HEK293T (cell line): ENCODE results near the gene PNN.
"Not testable (repeated sequence)": the region's sequence is repeated elsewhere in the genome, so short reads cannot be mapped to it uniquely, and the experiment has no call there.

Source experiments
- CTCF ChIA-PET: fragments of 350-600 bp; formaldehyde crosslinking; extraction: SDS; loops from one replicate; lab custom pipeline; 2021; ENCODE audit warnings: antibody characterized with exemption, inconsistent platforms; lab: Yijun Ruan, JAX
- POLR2A ChIA-PET: fragments of 350-600 bp; formaldehyde crosslinking; extraction: SDS; loops from one replicate; lab custom pipeline; 2020; ENCODE audit warnings: antibody characterized with exemption, inconsistent platforms; lab: Yijun Ruan, JAX
- DNase-seq: peaks from one replicate; pipeline ENCODE4 v3.0.0; 2012; ENCODE audit warnings: mixed read lengths; ENCODE audit errors: extremely low spot score
- ARNT ChIP-seq: fragments of 450-650 bp; IDR thresholded peaks from 2 replicates; pipeline ENCODE4 v1.6.1; 2017; ENCODE audit warnings: mild to moderate bottlenecking
- BHLHE40 ChIP-seq: fragments of 450-650 bp; IDR thresholded peaks from 2 replicates; pipeline ENCODE4 v1.6.1; 2016; ENCODE audit warnings: mild to moderate bottlenecking, moderate library complexity, borderline replicate concordance
- CTBP1 ChIP-seq: fragments of 450-650 bp; IDR thresholded peaks from 2 replicates; pipeline ENCODE4 v1.6.1; 2016; ENCODE audit warnings: borderline replicate concordance
- ELF4 ChIP-seq: fragments of 450-650 bp; IDR thresholded peaks from 2 replicates; pipeline ENCODE4 v1.6.1; 2017; ENCODE audit warnings: antibody characterized with exemption
- FOXA1 ChIP-seq: fragments of 450-650 bp; IDR thresholded peaks from 2 replicates; pipeline ENCODE4 v1.6.1; 2016; ENCODE audit warnings: mild to moderate bottlenecking
- FOXK2 ChIP-seq: fragments of 450-650 bp; IDR thresholded peaks from 2 replicates; pipeline ENCODE4 v1.6.1; 2016; ENCODE audit warnings: mild to moderate bottlenecking
- FOXM1 ChIP-seq: fragments of 450-650 bp; IDR thresholded peaks from 2 replicates; pipeline ENCODE4 v1.6.1; 2017; ENCODE audit warnings: mild to moderate bottlenecking, borderline replicate concordance
- HDGF ChIP-seq: fragments of 450-650 bp; IDR thresholded peaks from 2 replicates; pipeline ENCODE4 v1.6.1; 2017; ENCODE audit warnings: antibody characterized with exemption, borderline replicate concordance
- L3MBTL2 ChIP-seq: fragments of 450-650 bp; conservative IDR thresholded peaks from 2 replicates; pipeline ENCODE4 v1.6.1; 2016; ENCODE audit warnings: mild to moderate bottlenecking
- LEF1 ChIP-seq: fragments of 450-650 bp; IDR thresholded peaks from 2 replicates; pipeline ENCODE4 v1.6.1; 2017; ENCODE audit warnings: mild to moderate bottlenecking, borderline replicate concordance
- NFRKB ChIP-seq: fragments of 450-650 bp; IDR thresholded peaks from 2 replicates; pipeline ENCODE4 v1.6.1; 2016; ENCODE audit warnings: mild to moderate bottlenecking, moderate library complexity
- SP1 ChIP-seq: fragments of 450-650 bp; IDR thresholded peaks from 2 replicates; pipeline ENCODE4 v1.6.1; 2017
- TARDBP ChIP-seq: fragments of 450-650 bp; IDR thresholded peaks from 2 replicates; pipeline ENCODE4 v1.6.1; 2016
- ZNF384 ChIP-seq: fragments of 450-650 bp; IDR thresholded peaks from 2 replicates; pipeline ENCODE4 v1.6.1; 2016
- TF ChIP-seq, protein P1 (sequence below): fragments of 450-650 bp; IDR thresholded peaks from 2 replicates; pipeline ENCODE4 v1.6.1; 2016

Gene PNN

DNA sequence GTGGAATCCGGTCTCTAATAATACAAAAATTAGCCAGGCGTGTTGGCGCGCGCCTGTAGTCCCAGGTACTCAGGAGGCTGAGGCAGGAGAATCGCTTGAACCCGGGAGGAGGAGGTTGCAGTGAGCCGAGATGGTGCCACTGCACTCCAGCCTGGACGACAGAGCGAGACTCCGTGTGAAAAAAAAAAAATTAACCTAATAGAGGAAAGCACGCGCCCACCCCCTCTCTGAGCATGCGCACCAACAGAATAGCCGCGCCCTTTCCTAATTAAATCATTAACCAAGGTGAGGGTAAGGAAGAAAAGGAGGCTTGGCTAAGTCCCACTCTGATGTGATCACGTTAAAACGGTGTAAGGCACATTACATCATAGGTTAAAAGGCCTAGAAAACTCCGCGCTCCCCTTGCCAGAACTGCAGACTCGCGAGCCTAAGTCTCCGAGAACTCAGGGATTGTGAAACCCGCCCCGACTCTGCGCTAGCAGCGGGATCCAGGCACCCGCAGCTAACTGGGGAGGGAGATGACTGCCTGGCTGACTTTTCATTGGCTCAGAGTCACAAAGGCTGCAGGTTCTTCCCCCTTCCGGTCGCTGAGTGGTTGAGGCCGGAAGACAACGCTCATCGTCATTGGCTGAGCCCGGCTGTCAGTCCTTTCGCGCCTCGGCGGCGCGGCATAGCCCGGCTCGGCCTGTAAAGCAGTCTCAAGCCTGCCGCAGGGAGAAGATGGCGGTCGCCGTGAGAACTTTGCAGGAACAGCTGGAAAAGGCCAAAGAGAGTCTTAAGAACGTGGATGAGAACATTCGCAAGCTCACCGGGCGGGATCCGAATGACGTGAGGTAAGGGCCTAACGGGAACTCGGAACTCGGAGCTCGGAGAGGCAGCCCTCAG lies at the start of gene PNN:
Gene PNN, plus strand, starts transcription at position 695 of the 885 bp plus-strand sequence. Its CDS starts 26 bp downstream, at position 721.
- peak; percentile 90 for DNase-seq
- TF ChIP-seq FOXM1: peak; percentile 89; the same call in 1 of the 2 replicates
- no peak; the same call in 1 of the 2 replicates for TF ChIP-seq NFRKB
- TF ChIP-seq, protein P1, sequence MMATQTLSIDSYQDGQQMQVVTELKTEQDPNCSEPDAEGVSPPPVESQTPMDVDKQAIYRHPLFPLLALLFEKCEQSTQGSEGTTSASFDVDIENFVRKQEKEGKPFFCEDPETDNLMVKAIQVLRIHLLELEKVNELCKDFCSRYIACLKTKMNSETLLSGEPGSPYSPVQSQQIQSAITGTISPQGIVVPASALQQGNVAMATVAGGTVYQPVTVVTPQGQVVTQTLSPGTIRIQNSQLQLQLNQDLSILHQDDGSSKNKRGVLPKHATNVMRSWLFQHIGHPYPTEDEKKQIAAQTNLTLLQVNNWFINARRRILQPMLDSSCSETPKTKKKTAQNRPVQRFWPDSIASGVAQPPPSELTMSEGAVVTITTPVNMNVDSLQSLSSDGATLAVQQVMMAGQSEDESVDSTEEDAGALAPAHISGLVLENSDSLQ: peak; percentile 99
- no peak for TF ChIP-seq CTBP1
- TF ChIP-seq L3MBTL2: peak; percentile 57; the same call in 1 of the 2 replicates
- TF ChIP-seq BHLHE40: peak; percentile 72
- no peak for TF ChIP-seq SP1
- TF ChIP-seq ZNF384: peak; percentile 92
- no peak for TF ChIP-seq LEF1
- TF ChIP-seq ELF4: peak; percentile 81
- POLR2A ChIA-PET: interaction anchor here (0.7 to 1.7 kb wide), 15 partner anchors 10 to 252 kb away, joined by 3 to 11 read pairs (median 3); partner anchors contain the start of genes GEMIN2 and SEC23A
- CTCF ChIA-PET: no interaction called here

DNA sequence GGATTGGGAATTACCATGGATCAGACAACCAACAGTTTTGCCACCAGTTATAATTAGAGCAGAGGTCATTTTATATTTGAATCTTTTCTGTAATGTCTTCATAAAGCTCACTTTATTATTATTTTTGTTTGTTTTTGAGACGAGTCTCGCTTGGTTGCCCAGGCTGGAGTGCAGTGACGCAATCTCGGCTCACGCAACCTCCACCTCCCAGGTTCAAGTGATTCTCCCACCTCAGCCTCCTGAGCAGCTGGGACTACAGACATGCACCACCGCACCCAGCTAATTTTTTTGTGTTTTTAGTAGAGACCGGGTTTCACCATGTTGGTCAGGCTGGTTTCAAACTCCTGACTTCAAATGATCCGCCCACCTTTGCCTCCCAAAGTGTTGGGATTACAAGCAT lies 37.2 kb upstream of the PNN start:
- POLR2A ChIA-PET: interaction anchor here (1.5 kb wide), 1 partner anchor 33 kb away, joined by 3 read pairs; the partner anchor contains the start of gene TRAPPC6B

GRCh38 chr14:39138440-39138839 lies 36.6 kb upstream of the PNN start:
- POLR2A ChIA-PET: no interaction called here
- CTCF ChIA-PET: no interaction called here
- TF ChIP-seq HDGF (no peak), ARNT (no peak), BHLHE40 (no peak), NFRKB (no peak), CTBP1 (no peak)

More for the DNA sequence above, 37.2 kb upstream of the PNN start:
- DNase-seq, CTCF ChIA-PET: not testable (repeated sequence)

GRCh38 chr14:39140170-39140569 lies 34.9 kb upstream of the PNN start:
- TF ChIP-seq L3MBTL2: no peak
- TF ChIP-seq FOXA1: no peak
- TF ChIP-seq BHLHE40: no peak
- TF ChIP-seq ARNT: no peak
- no peak for TF ChIP-seq HDGF
- no peak for TF ChIP-seq LEF1
- TF ChIP-seq, protein P1: no peak
- no peak for TF ChIP-seq ELF4
- TF ChIP-seq ZNF384: no peak
- TF ChIP-seq FOXM1: no peak
- no peak for TF ChIP-seq TARDBP
- TF ChIP-seq FOXK2: no peak
- ChIA-PET CTCF (no interaction called here), POLR2A (interaction anchor here (1.4 to 2.7 kb wide), 2 partner anchors 26 to 30 kb away, joined by 4 to 8 read pairs; partner anchors contain the start of genes GEMIN2 and TRAPPC6B)
- no peak for DNase-seq

More at GRCh38 chr14:39138440-39138839, 36.6 kb upstream of the PNN start:
- DNase-seq: no peak

DNA sequence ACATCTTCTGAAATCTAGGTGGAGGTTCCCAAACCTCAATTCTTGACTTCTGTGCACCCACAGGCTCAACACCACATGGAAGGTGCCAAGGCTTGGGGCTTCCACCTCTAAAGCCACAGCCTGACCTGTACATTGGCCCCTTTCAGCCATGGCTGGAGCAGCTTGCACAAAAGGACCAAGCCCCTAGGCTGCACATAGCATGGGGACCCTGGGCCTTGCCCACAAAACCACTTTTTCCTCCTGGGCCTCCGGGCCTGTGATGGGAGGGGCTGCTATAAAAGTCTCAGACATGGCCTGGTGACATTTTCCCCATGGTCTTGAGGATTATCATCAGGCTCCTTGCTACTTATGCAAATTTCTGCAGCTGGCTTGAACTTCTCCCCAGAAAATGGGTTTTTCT lies 33.4 kb upstream of the PNN start:
- POLR2A ChIA-PET: interaction anchor here (2.7 kb wide), 1 partner anchor 29 kb away, joined by 8 read pairs; the partner anchor contains the start of gene TRAPPC6B
- DNase-seq, CTCF ChIA-PET: not testable (repeated sequence)

DNA sequence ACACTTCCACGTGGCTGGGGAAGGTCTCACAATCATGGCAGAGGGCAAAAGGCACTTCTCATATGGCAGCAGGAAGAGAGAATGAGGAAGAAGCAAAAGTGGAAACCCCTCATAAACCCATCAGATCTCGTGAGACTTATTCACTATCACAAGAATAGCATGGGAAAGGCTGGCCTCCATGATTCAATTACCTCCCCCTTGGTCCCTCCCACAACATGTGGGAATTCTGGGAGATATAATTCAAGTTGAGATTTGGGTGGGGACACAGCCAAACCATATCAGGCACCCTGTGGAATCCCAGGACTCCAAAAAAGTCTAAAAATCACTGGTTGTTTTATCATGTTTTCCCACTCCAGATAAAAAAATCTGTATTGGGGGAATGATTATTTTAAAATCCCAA lies 31.8 kb upstream of the PNN start:
- POLR2A ChIA-PET, CTCF ChIA-PET: not testable (repeated sequence)

DNA sequence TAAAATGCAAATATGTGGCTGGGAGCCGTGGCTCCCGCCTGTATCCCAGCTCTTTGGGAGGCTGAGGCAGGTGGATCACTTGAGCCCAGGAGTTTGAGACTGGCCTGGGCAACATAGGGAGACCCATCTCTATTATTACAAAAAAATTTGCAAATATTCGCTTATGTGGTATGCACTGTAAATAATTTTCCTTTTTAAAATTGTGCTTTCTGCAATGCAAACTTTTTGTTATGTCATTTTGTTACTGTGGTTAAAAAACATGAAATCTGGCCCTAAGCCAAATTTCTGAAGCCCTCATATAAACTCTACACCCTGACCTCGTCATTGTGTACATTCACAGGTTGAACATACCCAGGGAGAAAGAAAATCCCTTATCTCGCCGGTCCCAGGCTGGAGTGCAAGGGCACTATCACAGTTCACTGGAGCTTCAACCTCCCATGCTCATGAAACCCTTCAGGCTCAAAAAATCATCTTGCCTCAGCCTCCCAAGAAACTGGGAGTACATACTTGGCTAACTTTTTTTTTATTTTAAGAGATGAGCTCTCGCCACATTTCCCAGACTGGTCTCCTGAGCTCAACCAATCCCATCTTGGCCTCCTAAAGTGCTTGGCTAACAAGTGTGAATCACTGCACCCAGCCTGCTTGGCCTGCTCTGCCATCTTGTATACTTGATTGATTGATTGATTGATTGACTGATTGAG lies 29.6 kb upstream of the PNN start:
- no peak for DNase-seq
- CTCF ChIA-PET: no interaction called here
- TF ChIP-seq, protein P1: peak; percentile 38; the same call in 1 of the 2 replicates
- TF ChIP-seq ELF4 (no peak), L3MBTL2 (no peak)
- POLR2A ChIA-PET: interaction anchor here (0.9 to 2.4 kb wide), 2 partner anchors 25 to 32 kb away, joined by 3 to 8 read pairs; partner anchors contain the start of genes GEMIN2 and TRAPPC6B

More for the DNA sequence above, 31.8 kb upstream of the PNN start:
- DNase-seq: not testable (repeated sequence)
